Liver (tissue), 3 donors: ENCODE data around the gene NR6A1.

Experiments used
- EGR1 ChIP-seq, 2 donors: IDR thresholded peaks; 2 replicates each; pipeline ENCODE4 v1.6.1; 2016 to 2018; ENCODE audit warnings: antibody characterized with exemption in 2 of 2, low read depth in 2 of 2
- GABPA ChIP-seq, 2 donors: IDR thresholded peaks in 1 of 2; conservative IDR thresholded peaks in 1 of 2; 2 replicates each; pipeline ENCODE4 v1.6.1; 2016; ENCODE audit warnings: antibody characterized with exemption in 2 of 2, mild to moderate bottlenecking in 1 of 2, moderate library complexity in 1 of 2
- JUND ChIP-seq, 2 donors: IDR thresholded peaks; 2 replicates each; pipeline ENCODE4 v1.6.1; 2016; ENCODE audit warnings: antibody characterized with exemption in 2 of 2
- NR2F2 ChIP-seq: IDR thresholded peaks from 2 replicates; pipeline ENCODE4 v1.6.1; 2016; ENCODE audit warnings: antibody characterized with exemption
- RAD21 ChIP-seq, 2 donors: IDR thresholded peaks; 2 replicates each; pipeline ENCODE4 v1.6.1; 2016; ENCODE audit warnings: antibody characterized with exemption in 2 of 2, mild to moderate bottlenecking in 2 of 2
- RXRA ChIP-seq, 2 donors: IDR thresholded peaks; 2 replicates each; pipeline ENCODE4 v1.6.1; 2017 to 2018; ENCODE audit warnings: antibody characterized with exemption in 2 of 2, mild to moderate bottlenecking in 1 of 2
- SP1 ChIP-seq: IDR thresholded peaks from 2 replicates; pipeline ENCODE4 v1.6.1; 2018; ENCODE audit warnings: antibody characterized with exemption, mild to moderate bottlenecking
- ZBTB33 ChIP-seq: IDR thresholded peaks from 2 replicates; pipeline ENCODE4 v1.6.1; 2016; ENCODE audit warnings: antibody characterized with exemption
- TF ChIP-seq, protein P1 (sequence below): fragments of 150-350 bp; IDR thresholded peaks from 2 replicates; pipeline ENCODE4 v1.5.1; 2017; ENCODE audit warnings: improper control_type of control experiment, low read depth, low read length; ENCODE audit not compliant: missing input control
- TF ChIP-seq, protein P2 (sequence below): IDR thresholded peaks from 2 replicates; pipeline ENCODE4 v1.6.1; 2016; ENCODE audit warnings: antibody characterized with exemption, mild to moderate bottlenecking
- TF ChIP-seq, protein P3 (sequence below): IDR thresholded peaks from 2 replicates; pipeline ENCODE4 v1.6.1; 2016; ENCODE audit warnings: antibody characterized with exemption
- donor health status: healthy.
- donor health status: healthy.

DNA sequence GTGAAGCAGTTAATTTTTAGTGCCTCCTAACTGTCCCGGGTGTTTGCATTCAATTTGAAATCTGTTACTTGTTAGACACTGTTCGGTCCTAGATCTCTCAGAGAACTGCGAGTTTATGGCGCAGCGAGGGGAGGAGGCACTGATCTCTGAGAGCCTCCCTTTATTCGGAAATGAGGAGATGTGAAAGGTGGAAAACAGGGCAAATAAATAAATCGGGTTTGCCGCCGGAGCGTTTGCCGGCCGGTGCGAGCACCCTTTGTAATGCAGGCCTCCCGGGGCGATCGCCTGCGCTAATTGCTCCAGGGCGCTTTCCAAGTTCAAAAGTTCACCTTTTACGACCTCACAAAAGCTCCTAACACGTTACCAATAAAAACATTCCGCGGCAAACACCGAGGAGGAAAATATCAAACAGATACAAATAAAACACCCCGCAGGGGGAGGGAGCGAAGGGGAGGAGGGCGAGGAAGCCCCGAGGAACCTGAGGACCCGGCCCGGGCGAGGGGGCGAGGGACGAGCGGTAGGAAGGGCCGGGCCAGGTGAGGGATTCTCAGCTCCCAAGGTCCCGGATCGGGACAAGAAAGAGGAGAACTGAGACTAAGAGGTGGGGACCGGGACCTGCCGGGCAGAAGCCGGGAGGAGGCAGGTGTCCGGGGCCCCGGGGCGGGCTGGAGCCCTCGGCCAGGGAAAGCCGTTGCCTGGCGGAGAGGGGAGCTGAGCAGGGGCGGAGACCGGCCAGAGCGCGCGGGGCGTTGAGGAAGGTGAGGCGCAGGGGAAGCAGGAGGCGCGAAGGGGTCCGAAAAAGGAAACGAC, 1.4 kb downstream of the NR6A1 start:
- TF ChIP-seq JUND (IDR thresholded peaks at IDR 0.05) (no peak), GABPA (IDR thresholded peaks at IDR 0.05 in 1 of 2, conservative IDR thresholded peaks at IDR 0.05 in 1 of 2) (no peak), RAD21 (IDR thresholded peaks at IDR 0.05) (no peak), ZBTB33 (no peak), SP1 (no peak), EGR1 (IDR thresholded peaks at IDR 0.05; ENCODE audit: low read depth in 2 of 2) (no peak), RXRA (IDR thresholded peaks at IDR 0.05) (peak in 1 of 2 donors; percentile 31), NR2F2 (no peak)
- TF ChIP-seq, protein P1, sequence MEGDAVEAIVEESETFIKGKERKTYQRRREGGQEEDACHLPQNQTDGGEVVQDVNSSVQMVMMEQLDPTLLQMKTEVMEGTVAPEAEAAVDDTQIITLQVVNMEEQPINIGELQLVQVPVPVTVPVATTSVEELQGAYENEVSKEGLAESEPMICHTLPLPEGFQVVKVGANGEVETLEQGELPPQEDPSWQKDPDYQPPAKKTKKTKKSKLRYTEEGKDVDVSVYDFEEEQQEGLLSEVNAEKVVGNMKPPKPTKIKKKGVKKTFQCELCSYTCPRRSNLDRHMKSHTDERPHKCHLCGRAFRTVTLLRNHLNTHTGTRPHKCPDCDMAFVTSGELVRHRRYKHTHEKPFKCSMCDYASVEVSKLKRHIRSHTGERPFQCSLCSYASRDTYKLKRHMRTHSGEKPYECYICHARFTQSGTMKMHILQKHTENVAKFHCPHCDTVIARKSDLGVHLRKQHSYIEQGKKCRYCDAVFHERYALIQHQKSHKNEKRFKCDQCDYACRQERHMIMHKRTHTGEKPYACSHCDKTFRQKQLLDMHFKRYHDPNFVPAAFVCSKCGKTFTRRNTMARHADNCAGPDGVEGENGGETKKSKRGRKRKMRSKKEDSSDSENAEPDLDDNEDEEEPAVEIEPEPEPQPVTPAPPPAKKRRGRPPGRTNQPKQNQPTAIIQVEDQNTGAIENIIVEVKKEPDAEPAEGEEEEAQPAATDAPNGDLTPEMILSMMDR, result no peak
- TF ChIP-seq, protein P2, sequence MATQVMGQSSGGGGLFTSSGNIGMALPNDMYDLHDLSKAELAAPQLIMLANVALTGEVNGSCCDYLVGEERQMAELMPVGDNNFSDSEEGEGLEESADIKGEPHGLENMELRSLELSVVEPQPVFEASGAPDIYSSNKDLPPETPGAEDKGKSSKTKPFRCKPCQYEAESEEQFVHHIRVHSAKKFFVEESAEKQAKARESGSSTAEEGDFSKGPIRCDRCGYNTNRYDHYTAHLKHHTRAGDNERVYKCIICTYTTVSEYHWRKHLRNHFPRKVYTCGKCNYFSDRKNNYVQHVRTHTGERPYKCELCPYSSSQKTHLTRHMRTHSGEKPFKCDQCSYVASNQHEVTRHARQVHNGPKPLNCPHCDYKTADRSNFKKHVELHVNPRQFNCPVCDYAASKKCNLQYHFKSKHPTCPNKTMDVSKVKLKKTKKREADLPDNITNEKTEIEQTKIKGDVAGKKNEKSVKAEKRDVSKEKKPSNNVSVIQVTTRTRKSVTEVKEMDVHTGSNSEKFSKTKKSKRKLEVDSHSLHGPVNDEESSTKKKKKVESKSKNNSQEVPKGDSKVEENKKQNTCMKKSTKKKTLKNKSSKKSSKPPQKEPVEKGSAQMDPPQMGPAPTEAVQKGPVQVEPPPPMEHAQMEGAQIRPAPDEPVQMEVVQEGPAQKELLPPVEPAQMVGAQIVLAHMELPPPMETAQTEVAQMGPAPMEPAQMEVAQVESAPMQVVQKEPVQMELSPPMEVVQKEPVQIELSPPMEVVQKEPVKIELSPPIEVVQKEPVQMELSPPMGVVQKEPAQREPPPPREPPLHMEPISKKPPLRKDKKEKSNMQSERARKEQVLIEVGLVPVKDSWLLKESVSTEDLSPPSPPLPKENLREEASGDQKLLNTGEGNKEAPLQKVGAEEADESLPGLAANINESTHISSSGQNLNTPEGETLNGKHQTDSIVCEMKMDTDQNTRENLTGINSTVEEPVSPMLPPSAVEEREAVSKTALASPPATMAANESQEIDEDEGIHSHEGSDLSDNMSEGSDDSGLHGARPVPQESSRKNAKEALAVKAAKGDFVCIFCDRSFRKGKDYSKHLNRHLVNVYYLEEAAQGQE, result peak; percentile 11
- TF ChIP-seq, protein P3, sequence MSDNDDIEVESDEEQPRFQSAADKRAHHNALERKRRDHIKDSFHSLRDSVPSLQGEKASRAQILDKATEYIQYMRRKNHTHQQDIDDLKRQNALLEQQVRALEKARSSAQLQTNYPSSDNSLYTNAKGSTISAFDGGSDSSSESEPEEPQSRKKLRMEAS, result no peak
